Stomach (tissue), 4 donors: ENCODE results near the gene PARP8.

Experiments used
- CTCF ChIP-seq, 7 experiments: fragments of 450-650 bp in 4 of 7; fragments of 200-600 bp in 3 of 7; sonication (generic) in 3 of 7; IDR thresholded peaks; one replicate each; pipeline ENCODE4 v1.5.1; 2016 to 2019; ENCODE audit warnings: antibody characterized with exemption in 7 of 7, control low read depth in 2 of 7, mild to moderate bottlenecking in 1 of 7
- EP300 ChIP-seq: sonication (generic); formaldehyde crosslinking; IDR thresholded peaks from one replicate; pipeline ENCODE4 v1.6.1; 2017; ENCODE audit warnings: antibody characterized with exemption
- POLR2A ChIP-seq, 4 donors: fragments of 450-650 bp; IDR thresholded peaks; one replicate each; pipeline ENCODE4 v1.6.1; 2016; ENCODE audit warnings: antibody characterized with exemption in 4 of 4, control low read depth in 2 of 4, mild to moderate bottlenecking in 1 of 4, moderate library complexity in 1 of 4

- TF ChIP-seq CTCF (IDR thresholded peaks at IDR 0.05): no peak
- TF ChIP-seq POLR2A (IDR thresholded peaks at IDR 0.05): no peak
- TF ChIP-seq EP300: no peak
Observed at GRCh38 chr5:50873595-50874277, 207.3 kb downstream of the PARP8 start.
